GM12892 (cell line): ENCODE results near the gene TRMT11.

Experiments
- POLR2A ChIP-seq: IDR thresholded peaks from 2 replicates; pipeline ENCODE4 v1.6.1; 2011; ENCODE audit warnings: low read depth, low read length, control low read depth
- TAF1 ChIP-seq: IDR thresholded peaks from 2 replicates; pipeline ENCODE4 v1.6.1; 2011; ENCODE audit warnings: low read depth, mild to moderate bottlenecking, control low read depth, low read length, borderline replicate concordance

DNA sequence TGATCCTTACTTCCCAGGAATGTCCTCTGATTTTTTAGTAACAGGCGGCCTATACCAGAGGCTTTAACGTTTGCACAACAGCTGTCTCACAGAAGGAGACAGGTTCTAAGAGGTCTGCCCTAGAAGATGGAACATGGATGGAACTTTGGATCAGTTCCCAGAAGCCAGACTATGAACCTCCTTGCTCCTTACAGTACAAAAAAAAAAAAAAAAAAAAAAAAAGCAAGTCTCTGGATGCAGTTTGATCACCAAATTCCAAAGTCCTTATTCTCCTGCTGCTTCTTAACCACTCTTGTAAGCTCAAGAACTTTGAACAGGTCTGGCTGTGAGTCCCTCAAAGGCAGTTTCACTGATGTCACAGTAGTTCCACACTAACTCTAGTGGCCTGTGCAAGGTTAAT, 2.0 kb upstream of the TRMT11 start:
- TF ChIP-seq POLR2A (no peak), TAF1 (no peak)
